Suprapubic skin (tissue), 4 donors: Measurements from ENCODE around the gene RGS6.

Source experiments
- EP300 ChIP-seq: sonication (generic); formaldehyde crosslinking; IDR thresholded peaks from one replicate; pipeline ENCODE4 v1.6.1; 2017; ENCODE audit warnings: antibody characterized with exemption
- POLR2A ChIP-seq, 2 donors: fragments of 450-650 bp; IDR thresholded peaks; one replicate each; pipeline ENCODE4 v1.6.1; 2017; ENCODE audit warnings: antibody characterized with exemption in 2 of 2, mild to moderate bottlenecking in 2 of 2, moderate library complexity in 2 of 2
- POLR2AphosphoS5 ChIP-seq, 3 donors: sonication (generic); formaldehyde crosslinking; IDR thresholded peaks; one replicate each; pipeline ENCODE4 v1.6.1; 2017; ENCODE audit warnings: antibody characterized with exemption in 3 of 3
- TF ChIP-seq, protein P1 (sequence below), 2 donors: fragments of 200-600 bp in 1 of 2; fragments of 450-650 bp in 1 of 2; sonication (generic) in 1 of 2; IDR thresholded peaks; one replicate each; pipeline ENCODE4 v1.5.1; 2016 to 2019; ENCODE audit warnings: antibody characterized with exemption in 2 of 2, mild to moderate bottlenecking in 1 of 2, moderate library complexity in 1 of 2

DNA sequence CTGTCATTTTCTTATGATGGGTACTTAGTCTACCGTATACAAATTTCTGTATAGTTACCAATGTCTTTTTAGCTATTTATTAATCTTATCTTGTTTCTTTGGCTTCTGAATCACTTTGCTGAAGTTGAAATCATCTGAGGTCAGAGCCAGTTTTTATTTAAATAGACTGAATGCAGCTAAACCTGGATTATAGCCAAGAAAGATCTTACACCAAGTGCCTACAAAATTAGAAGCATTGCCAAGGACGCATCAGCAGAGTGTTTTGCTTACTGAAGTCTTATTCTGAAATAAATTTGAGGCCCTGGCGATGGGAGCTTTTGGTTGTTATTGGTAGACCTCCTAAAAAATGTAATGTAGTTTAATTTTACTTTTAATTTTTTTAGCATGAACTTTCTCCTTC is 128.2 kb downstream of the RGS6 start:
- TF ChIP-seq, protein P1, sequence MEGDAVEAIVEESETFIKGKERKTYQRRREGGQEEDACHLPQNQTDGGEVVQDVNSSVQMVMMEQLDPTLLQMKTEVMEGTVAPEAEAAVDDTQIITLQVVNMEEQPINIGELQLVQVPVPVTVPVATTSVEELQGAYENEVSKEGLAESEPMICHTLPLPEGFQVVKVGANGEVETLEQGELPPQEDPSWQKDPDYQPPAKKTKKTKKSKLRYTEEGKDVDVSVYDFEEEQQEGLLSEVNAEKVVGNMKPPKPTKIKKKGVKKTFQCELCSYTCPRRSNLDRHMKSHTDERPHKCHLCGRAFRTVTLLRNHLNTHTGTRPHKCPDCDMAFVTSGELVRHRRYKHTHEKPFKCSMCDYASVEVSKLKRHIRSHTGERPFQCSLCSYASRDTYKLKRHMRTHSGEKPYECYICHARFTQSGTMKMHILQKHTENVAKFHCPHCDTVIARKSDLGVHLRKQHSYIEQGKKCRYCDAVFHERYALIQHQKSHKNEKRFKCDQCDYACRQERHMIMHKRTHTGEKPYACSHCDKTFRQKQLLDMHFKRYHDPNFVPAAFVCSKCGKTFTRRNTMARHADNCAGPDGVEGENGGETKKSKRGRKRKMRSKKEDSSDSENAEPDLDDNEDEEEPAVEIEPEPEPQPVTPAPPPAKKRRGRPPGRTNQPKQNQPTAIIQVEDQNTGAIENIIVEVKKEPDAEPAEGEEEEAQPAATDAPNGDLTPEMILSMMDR (IDR thresholded peaks at IDR 0.05): no peak
- no peak for TF ChIP-seq POLR2AphosphoS5 (IDR thresholded peaks at IDR 0.05)
- TF ChIP-seq POLR2A (IDR thresholded peaks at IDR 0.05): no peak
- no peak for TF ChIP-seq EP300
